GM12878 (cell line): ENCODE measurements around the gene HMOX2. TPM values are rescaled to one million over a fixed set of nuclear protein-coding genes. Genes with fewer than 3 reads are reported as not detected.

Experiments used
- ATAC-seq: fragments of 200-7000 bp; cut with Tn5 transposase; 3 replicates; pipeline ENCODE4 v1.9.1; 2020; ENCODE audit warnings: mild to moderate bottlenecking, moderate library complexity
- BruUV-seq: library from RNA; stranded (reverse); fragments of 400-500 nt; replicated peaks from 2 replicates; lab custom pipeline; 2021; lab: Mats Ljungman, UMichigan
- CTCF ChIA-PET: fragments of 300-600 bp; sonication (Branson Sonifier 250); formaldehyde crosslinking; extraction: SDS; loops from one replicate; lab custom pipeline; 2021; ENCODE audit warnings: inconsistent platforms; lab: Yijun Ruan, JAX
- POLR2A ChIA-PET: fragments of 350-600 bp; formaldehyde crosslinking; extraction: SDS; loops from one replicate; lab custom pipeline; 2021; ENCODE audit warnings: inconsistent platforms; lab: Charles Lee
- RAD21 ChIA-PET: fragments of 300-600 bp; sonication (Branson Sonifier 250); formaldehyde crosslinking; loops from one replicate; lab custom pipeline; 2023; ENCODE audit warnings: antibody characterized with exemption; ENCODE audit not compliant: unreplicated experiment; lab: Charles Lee
- SMC1A ChIA-PET: fragments of 300-600 bp; sonication (Branson Sonifier 250); formaldehyde crosslinking; loops from one replicate; lab custom pipeline; 2023; ENCODE audit not compliant: unreplicated experiment, uncharacterized antibody; lab: Charles Lee
- DNase-seq: peaks from one replicate; pipeline ENCODE4 v3.0.0-alpha.2; 2011; ENCODE audit warnings: low read depth, low spot score
- FAIRE-seq: peaks from 3 replicates; lab custom pipeline; 2011; peaks lifted over from hg19 to GRCh38; lab: Jason Lieb, UNC
- H2AFZ ChIP-seq: 2 replicates; pipeline ENCODE4 v1.6.0; 2011; ENCODE audit warnings: low read depth, low read length, control low read depth; ENCODE audit not compliant: control insufficient read depth
- H3K27ac ChIP-seq: 2 replicates; pipeline ENCODE4 v1.5.1; 2011; ENCODE audit warnings: control low read depth; ENCODE audit not compliant: control insufficient read depth, insufficient read depth
- H3K27me3 ChIP-seq, 2 experiments: replicated peaks in 1 of 2; 2 replicates each; pipeline versions ENCODE4 v1.6.0 to v1.6.1; 2011; ENCODE audit warnings: low read length in 1 of 2; ENCODE audit not compliant: control insufficient read depth in 2 of 2, insufficient read depth in 2 of 2
- H3K36me3 ChIP-seq, 2 experiments: 2 replicates each; pipeline ENCODE4 v1.5.1; 2011; ENCODE audit warnings: low read length in 1 of 2; ENCODE audit not compliant: control insufficient read depth in 2 of 2, insufficient read depth in 2 of 2
- H3K4me1 ChIP-seq: 2 replicates; pipeline ENCODE4 v1.6.1; 2011; ENCODE audit warnings: mild to moderate bottlenecking, low read length, moderate library complexity, mixed read lengths; ENCODE audit not compliant: control insufficient read depth, insufficient read depth
- H3K4me2 ChIP-seq: 2 replicates; pipeline ENCODE4 v1.6.0; 2011; ENCODE audit warnings: control low read depth; ENCODE audit not compliant: control insufficient read depth, insufficient read depth
- H3K4me3 ChIP-seq: fragments of 200-600 bp; sonication (generic); 2 replicates; pipeline ENCODE4 v1.5.1; 2016
- H3K79me2 ChIP-seq: 2 replicates; pipeline ENCODE4 v1.6.0; 2011; ENCODE audit warnings: low read length; ENCODE audit not compliant: control insufficient read depth, insufficient read depth
- H3K9ac ChIP-seq: 2 replicates; pipeline ENCODE4 v1.8.0; 2011; ENCODE audit warnings: low read length, control low read depth, mixed read lengths; ENCODE audit not compliant: control insufficient read depth, insufficient read depth
- H3K9me3 ChIP-seq: replicated peaks from 3 replicates; pipeline ENCODE4 v1.5.1; 2011; ENCODE audit warnings: mild to moderate bottlenecking, low read length; ENCODE audit not compliant: control insufficient read depth, insufficient read depth
- H4K20me1 ChIP-seq: 2 replicates; pipeline ENCODE4 v1.6.0; 2011; ENCODE audit not compliant: control insufficient read depth, insufficient read depth
- CREM ChIP-seq: IDR thresholded peaks from 2 replicates; pipeline ENCODE4 v1.6.1; 2014; ENCODE audit warnings: antibody characterized with exemption, low read depth
- HDGF ChIP-seq: fragments of 450-650 bp; IDR thresholded peaks from 2 replicates; pipeline ENCODE4 v1.6.1; 2016; ENCODE audit warnings: antibody characterized with exemption
- MTA2 ChIP-seq: fragments of 450-650 bp; IDR thresholded peaks from 2 replicates; pipeline ENCODE4 v1.6.1; 2016; ENCODE audit warnings: low read depth, mild to moderate bottlenecking, moderate library complexity
- POLR2A ChIP-seq: IDR thresholded peaks from 2 replicates; pipeline ENCODE4 v1.6.1; 2011; ENCODE audit warnings: low read depth, mild to moderate bottlenecking, low read length
- POLR2AphosphoS2 ChIP-seq: IDR thresholded peaks from 2 replicates; pipeline ENCODE4 v1.6.1; 2011; ENCODE audit warnings: low read depth, mild to moderate bottlenecking, low read length, improper control_type of control experiment, moderate library complexity
- SKIL ChIP-seq: fragments of 450-650 bp; IDR thresholded peaks from 2 replicates; pipeline ENCODE4 v1.6.1; 2017; ENCODE audit warnings: mild to moderate bottlenecking, low read depth, inconsistent platforms; ENCODE audit not compliant: poor library complexity, severe bottlenecking
- SREBF1 ChIP-seq: IDR thresholded peaks from 2 replicates; pipeline ENCODE4 v1.6.1; 2012; ENCODE audit warnings: mild to moderate bottlenecking, low read length
- ZBTB4 ChIP-seq: fragments of 450-650 bp; formaldehyde crosslinking; IDR thresholded peaks from 2 replicates; pipeline ENCODE4 v1.4.0; 2022; ENCODE audit warnings: mild to moderate bottlenecking, moderate library complexity
- ZZZ3 ChIP-seq: IDR thresholded peaks from 2 replicates; pipeline ENCODE4 v1.6.1; 2011; ENCODE audit warnings: low read depth; ENCODE audit not compliant: control insufficient read depth, insufficient read length
- WGBS: methylation state at CpG from one replicate; pipeline ENCODE4 v1.1.6; 2016; ENCODE audit warnings: low lambda C conversion rate; ENCODE audit not compliant: insufficient replicate concordance, insufficient coverage; ENCODE audit errors: missing lambda C conversion rate; 5-methylcytosine and 5-hydroxymethylcytosine counted together
- in situ Hi-C: fragments of 300-500 bp; cut with MboI; formaldehyde crosslinking; loops from 9 replicates; pipeline ENCODE4 v1.14.3; 2018; ENCODE audit warnings: mixed read lengths
- intact Hi-C: fragments of 100-400 bp; cut with micrococcal nuclease; formaldehyde crosslinking; loops from one replicate; pipeline ENCODE4 v1.14.2; 2022; ENCODE audit not compliant: unreplicated experiment
- polyA plus RNA-seq, 11 experiments: library from polyadenylated mRNA; depleted of rRNA in 4 of 11; unstranded in 6 of 11; stranded (reverse) in 5 of 11; fragments of >200 nt; fragmentation: Nextera tagmentation in 4 of 11; fragmentation: Illumina TruSeq in 1 of 11; extraction: Ambion mirVana in 4 of 11; extraction: Trizol in 1 of 11; gene quantifications; 1 replicate in 1 of 11; 2 replicates in 10 of 11; pipeline versions ENCODE4 v1.2.1 to v1.2.3, GENCODE V29; 2011 to 2016; ENCODE audit warnings: inconsistent platforms in 2 of 11, missing spikeins in 2 of 11, low read depth in 1 of 11
- total RNA-seq, 4 experiments: library from RNA; depleted of rRNA in 3 of 4; stranded (reverse); fragments of >200 nt in 3 of 4; fragmentation: Illumina TruSeq in 1 of 4; extraction: Trizol in 1 of 4; gene quantifications; 2 replicates each; pipeline versions ENCODE4 v1.2.1 to v1.2.3, GENCODE V29; 2013 to 2021
- TF ChIP-seq, protein P1 (sequence below): fragments of 450-650 bp; IDR thresholded peaks from 2 replicates; pipeline ENCODE4 v1.6.1; 2016; ENCODE audit warnings: mild to moderate bottlenecking

Gene HMOX2
- total and polyA plus RNA-seq, 10 of the 15 experiments (the other 5 are each of a cell fraction or from before 2014, with no cell fraction given) = 26.4 to 111 (median 57.8) TPM

DNA sequence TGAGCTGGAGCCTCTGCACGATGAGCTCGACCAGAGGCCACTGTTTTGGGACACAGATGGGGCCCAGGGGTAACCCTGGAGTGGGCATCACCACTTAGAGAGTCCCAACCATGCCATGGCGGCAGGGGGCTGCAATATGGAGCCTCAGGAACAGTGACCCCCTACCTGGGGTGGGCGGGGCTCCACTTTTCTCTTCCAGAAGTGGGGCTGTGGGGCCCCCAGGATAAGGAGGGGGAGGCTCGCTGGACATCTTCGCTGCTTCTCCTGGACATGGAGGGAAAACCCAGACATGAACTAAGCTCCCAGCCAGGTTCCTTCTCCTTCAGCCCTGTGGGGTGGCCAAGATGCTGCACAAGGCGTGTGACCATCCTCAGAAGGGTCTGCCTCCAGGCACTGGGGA lies 37.7 kb downstream of the HMOX2 start (continued):
- TF ChIP-seq ZBTB4 (CRISPR knock-in tag) (no peak), MTA2 (no peak), POLR2AphosphoS2 (no peak), CREM (no peak), SKIL (no peak)

DNA sequence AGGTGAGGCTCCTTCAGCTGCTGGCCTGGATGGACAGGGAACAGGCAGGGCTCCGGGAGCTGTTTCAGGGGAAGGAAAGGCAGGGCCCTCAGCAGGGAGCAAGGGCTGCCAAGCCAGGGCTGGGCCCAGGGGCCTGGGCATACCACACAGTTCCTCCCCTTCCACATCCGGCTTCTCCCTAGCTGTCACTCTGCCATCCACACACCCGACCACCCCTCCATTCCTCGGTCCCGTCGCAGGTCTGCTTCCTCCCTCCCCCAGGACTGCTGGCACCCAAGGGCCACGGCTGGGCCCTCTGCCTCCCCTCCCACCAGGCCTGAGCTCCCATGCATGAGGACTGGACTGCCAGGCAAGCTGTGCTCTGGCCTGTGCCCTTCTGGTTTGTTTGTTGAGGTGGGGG lies 38.4 kb downstream of the HMOX2 start:
- Histone ChIP-seq H3K9me3 (no peaks in the 10 kb centered on the region), H3K4me3 (peak overlapping the region; percentile 16; the same call in 1 of the 2 replicates), H4K20me1 (no peaks in the 10 kb centered on the region), H3K4me2 (peak overlapping the region; percentile 36), H3K36me3 (peaks cover 12 to 38% of the 10 kb centered on the region in 2 experiments; a peak in 3 of 4 replicates), H3K27ac (peak overlapping the region; percentile 77), H3K4me1 (peaks cover 23% of the 10 kb centered on the region), H3K79me2 (no peaks in the 10 kb centered on the region; the same call in 1 of the 2 replicates), H2AFZ (no peak overlapping the region), H3K27me3 (no peaks in the 10 kb centered on the region), H3K9ac (peak overlapping the region; percentile 69)
- no TSS peak for BruUV-seq
- RAD21 ChIA-PET = interaction anchor here (0.8 to 1.8 kb wide), 6 partner anchors 8 to 71 kb away, joined by 3 to 12 read pairs (median 3); partner anchors contain the start of gene HMOX2
- no peak for FAIRE-seq
- intact Hi-C loops (loop anchor here (10.0 kb wide), 2 partner anchors 100 to 440 kb away; partner anchors contain the start of genes SEC14L5 and UBALD1), in situ Hi-C loops (loop anchor here (10.0 kb wide), 1 partner anchor 440 kb away; the partner anchor contains the start of gene SEC14L5)
- DNase-seq = no peak
- TF ChIP-seq SREBF1 (no peak), POLR2A (peak; percentile 40), HDGF (0 out of 2 replicates have a peak, but pooled peaks have one; percentile 72), ZZZ3 (no peak)
- TF ChIP-seq, protein P1, sequence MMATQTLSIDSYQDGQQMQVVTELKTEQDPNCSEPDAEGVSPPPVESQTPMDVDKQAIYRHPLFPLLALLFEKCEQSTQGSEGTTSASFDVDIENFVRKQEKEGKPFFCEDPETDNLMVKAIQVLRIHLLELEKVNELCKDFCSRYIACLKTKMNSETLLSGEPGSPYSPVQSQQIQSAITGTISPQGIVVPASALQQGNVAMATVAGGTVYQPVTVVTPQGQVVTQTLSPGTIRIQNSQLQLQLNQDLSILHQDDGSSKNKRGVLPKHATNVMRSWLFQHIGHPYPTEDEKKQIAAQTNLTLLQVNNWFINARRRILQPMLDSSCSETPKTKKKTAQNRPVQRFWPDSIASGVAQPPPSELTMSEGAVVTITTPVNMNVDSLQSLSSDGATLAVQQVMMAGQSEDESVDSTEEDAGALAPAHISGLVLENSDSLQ = peak; percentile 48; the same call in 1 of the 2 replicates
- peak; percentile 24 for ATAC-seq
- 33% methylated on average over 7 of the region's 7 CpGs for WGBS
- SMC1A ChIA-PET = interaction anchor here (0.8 to 2.3 kb wide), 13 partner anchors 8 to 127 kb away, joined by 3 to 11 read pairs (median 4); partner anchors contain the start of gene NMRAL1
- POLR2A ChIA-PET = interaction anchor here (0.5 to 2.7 kb wide), 4 partner anchors 9 to 487 kb away, joined by 3 to 6 read pairs (median 4); no protein-coding TSS in a partner anchor
- CTCF ChIA-PET = interaction anchor here (0.9 to 6.7 kb wide), 6 partner anchors 9 to 109 kb away, joined by 4 to 65 read pairs (median 14); partner anchors contain the start of genes CDIP1 and MGRN1
